Uterus (tissue), 2 donors: ENCODE results near the gene ERP27.

Experiments
- POLR2A ChIP-seq, 2 donors: fragments of 450-650 bp; IDR thresholded peaks; one replicate each; pipeline ENCODE4 v1.6.1; 2016; ENCODE audit warnings: antibody characterized with exemption in 2 of 2, mild to moderate bottlenecking in 1 of 2, moderate library complexity in 1 of 2
- TF ChIP-seq, protein P1 (sequence below), 4 experiments: fragments of 200-600 bp in 2 of 4; fragments of 450-650 bp in 2 of 4; sonication (generic) in 2 of 4; IDR thresholded peaks; one replicate each; pipeline ENCODE4 v1.5.1; 2016 to 2019; ENCODE audit warnings: antibody characterized with exemption in 4 of 4, mild to moderate bottlenecking in 2 of 4, moderate library complexity in 1 of 4

- TF ChIP-seq, protein P1, sequence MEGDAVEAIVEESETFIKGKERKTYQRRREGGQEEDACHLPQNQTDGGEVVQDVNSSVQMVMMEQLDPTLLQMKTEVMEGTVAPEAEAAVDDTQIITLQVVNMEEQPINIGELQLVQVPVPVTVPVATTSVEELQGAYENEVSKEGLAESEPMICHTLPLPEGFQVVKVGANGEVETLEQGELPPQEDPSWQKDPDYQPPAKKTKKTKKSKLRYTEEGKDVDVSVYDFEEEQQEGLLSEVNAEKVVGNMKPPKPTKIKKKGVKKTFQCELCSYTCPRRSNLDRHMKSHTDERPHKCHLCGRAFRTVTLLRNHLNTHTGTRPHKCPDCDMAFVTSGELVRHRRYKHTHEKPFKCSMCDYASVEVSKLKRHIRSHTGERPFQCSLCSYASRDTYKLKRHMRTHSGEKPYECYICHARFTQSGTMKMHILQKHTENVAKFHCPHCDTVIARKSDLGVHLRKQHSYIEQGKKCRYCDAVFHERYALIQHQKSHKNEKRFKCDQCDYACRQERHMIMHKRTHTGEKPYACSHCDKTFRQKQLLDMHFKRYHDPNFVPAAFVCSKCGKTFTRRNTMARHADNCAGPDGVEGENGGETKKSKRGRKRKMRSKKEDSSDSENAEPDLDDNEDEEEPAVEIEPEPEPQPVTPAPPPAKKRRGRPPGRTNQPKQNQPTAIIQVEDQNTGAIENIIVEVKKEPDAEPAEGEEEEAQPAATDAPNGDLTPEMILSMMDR (IDR thresholded peaks at IDR 0.05): no peak
- TF ChIP-seq POLR2A (IDR thresholded peaks at IDR 0.05): no peak
These were observed 69.3 kb downstream of the ERP27 start for GRCh38 chr12:14868916-14869506.
